Sigmoid colon (tissue), 7 donors: Measurements from ENCODE around the gene CHMP1B. TPM values are rescaled to one million over a fixed set of nuclear protein-coding genes. Genes with fewer than 3 reads are reported as not detected.
"Not testable (repeated sequence)": the region's sequence is repeated elsewhere in the genome, so short reads cannot be mapped to it uniquely, and the experiment has no call there.

Experiments used
- DNase-seq: peaks from one replicate; pipeline ENCODE4 v3.0.0-alpha.2; 2019
- H3K27ac ChIP-seq, 4 donors: fragments of 200-600 bp; sonication (generic); one replicate each; pipeline ENCODE4 v1.5.1; 2016 to 2019; ENCODE audit warnings: mild to moderate bottlenecking in 1 of 4
- H3K27me3 ChIP-seq, 3 donors: fragments of 200-600 bp; sonication (generic); one replicate each; pipeline ENCODE4 v1.5.1; 2019; ENCODE audit warnings: mild to moderate bottlenecking in 1 of 3
- H3K36me3 ChIP-seq, 4 donors: fragments of 200-600 bp; sonication (generic); one replicate each; pipeline ENCODE4 v1.5.1; 2016 to 2019
- H3K4me1 ChIP-seq, 4 donors: fragments of 200-600 bp; sonication (generic); one replicate each; pipeline ENCODE4 v1.5.1; 2017 to 2019
- H3K4me3 ChIP-seq, 4 donors: fragments of 200-600 bp; sonication (generic); one replicate each; pipeline ENCODE4 v1.5.1; 2017 to 2019; ENCODE audit warnings: mild to moderate bottlenecking in 2 of 4, moderate library complexity in 1 of 4
- H3K9me3 ChIP-seq, 4 donors: fragments of 200-600 bp in 3 of 4; sonication (generic) in 3 of 4; one replicate each; pipeline versions ENCODE4 v1.5.1 to v1.6.1; 2013 to 2019
- EP300 ChIP-seq, 4 donors: sonication (generic); formaldehyde crosslinking; IDR thresholded peaks; one replicate each; pipeline ENCODE4 v1.6.1; 2017; ENCODE audit warnings: antibody characterized with exemption in 4 of 4
- POLR2A ChIP-seq, 2 donors: fragments of 450-650 bp; IDR thresholded peaks; one replicate each; pipeline ENCODE4 v1.6.1; 2016; ENCODE audit warnings: antibody characterized with exemption in 2 of 2, mild to moderate bottlenecking in 2 of 2, moderate library complexity in 2 of 2
- POLR2AphosphoS5 ChIP-seq, 4 donors: sonication (generic); formaldehyde crosslinking; IDR thresholded peaks; one replicate each; pipeline ENCODE4 v1.6.1; 2017; ENCODE audit warnings: antibody characterized with exemption in 4 of 4
- WGBS, 2 donors: extraction: QIAGEN DNeasy Blood & Tissue Kit; methylation state at CpG; one replicate each; pipeline ENCODE4 v1.1.7; 2013; 5-methylcytosine and 5-hydroxymethylcytosine counted together
- intact Hi-C: fragments of 100-400 bp; cut with DNase I; formaldehyde crosslinking; loops from one replicate; pipeline ENCODE4 v1.15.1; 2023
- polyA plus RNA-seq, 3 donors: library from polyadenylated mRNA; stranded (reverse); fragments of 200-250 nt; gene quantifications; one replicate each; pipeline ENCODE4 v1.2.3, GENCODE V29; 2013
- total RNA-seq, 4 donors: library from RNA; depleted of rRNA; stranded (reverse); fragments of >200 nt; gene quantifications; one replicate each; pipeline ENCODE4 v1.1.0, GENCODE V29; 2016
- TF ChIP-seq, protein P1 (sequence below), 4 experiments: fragments of 450-650 bp in 3 of 4; fragments of 200-600 bp in 1 of 4; IDR thresholded peaks; one replicate each; pipeline ENCODE4 v1.5.1; 2016 to 2019; ENCODE audit warnings: antibody characterized with exemption in 4 of 4, mild to moderate bottlenecking in 3 of 4, moderate library complexity in 2 of 4
- donor health status: healthy with polysubstance abuse.
- donor health status: Bipolar disorder and iron deficiency.
- donor health status: healthy.

CHMP1B gene
- total and polyA plus RNA-seq, 7 donors = 32.1 to 101 (median 44.8) TPM

DNA sequence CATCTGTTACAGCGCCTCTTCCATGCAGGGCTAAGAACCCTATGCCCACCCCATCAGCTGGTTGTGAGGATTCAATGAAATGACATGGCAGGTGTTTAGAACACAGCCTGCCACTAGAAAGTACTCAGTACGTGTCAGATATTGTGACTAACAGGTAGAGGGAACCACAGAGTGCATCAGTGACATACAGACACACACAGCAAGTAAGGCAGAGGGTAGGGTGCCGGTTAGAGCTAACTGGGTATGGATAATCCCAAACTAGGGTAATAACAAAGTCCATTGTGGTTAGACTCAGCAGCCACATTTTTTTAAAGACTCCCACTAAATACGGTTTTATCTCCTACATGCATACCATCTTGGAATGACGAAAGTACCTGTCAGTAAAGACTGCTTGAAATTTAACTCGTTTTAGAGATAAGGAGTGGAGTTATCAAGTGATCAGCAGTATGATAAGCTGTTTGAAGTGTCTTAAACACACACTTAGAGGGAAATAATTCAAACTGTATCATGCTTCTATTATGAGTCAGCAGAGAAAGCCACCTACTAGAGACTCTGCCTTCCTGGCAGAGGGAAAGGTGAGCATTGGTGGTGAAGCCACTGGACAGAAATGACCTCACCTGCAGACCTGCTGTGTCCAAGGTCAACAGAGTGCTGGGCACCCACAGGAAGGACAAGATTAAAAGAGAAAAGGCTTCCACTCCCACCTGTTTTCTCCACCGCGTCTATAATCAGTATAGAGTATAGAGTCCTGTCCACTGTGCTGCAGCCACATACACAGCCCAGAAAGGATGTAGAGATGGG lies 36.3 kb downstream of the CHMP1B start:
- Histone ChIP-seq H3K4me3 (no peak overlapping the region), H3K4me1 (no peaks in the 10 kb centered on the region), H3K27ac (no peak overlapping the region), H3K27me3 (no peaks in the 10 kb centered on the region), H3K9me3 (no peaks in the 10 kb centered on the region), H3K36me3 (peaks cover 6 to 93% (median 36%) of the 10 kb centered on the region in 4 donors)
- TF ChIP-seq, protein P1, sequence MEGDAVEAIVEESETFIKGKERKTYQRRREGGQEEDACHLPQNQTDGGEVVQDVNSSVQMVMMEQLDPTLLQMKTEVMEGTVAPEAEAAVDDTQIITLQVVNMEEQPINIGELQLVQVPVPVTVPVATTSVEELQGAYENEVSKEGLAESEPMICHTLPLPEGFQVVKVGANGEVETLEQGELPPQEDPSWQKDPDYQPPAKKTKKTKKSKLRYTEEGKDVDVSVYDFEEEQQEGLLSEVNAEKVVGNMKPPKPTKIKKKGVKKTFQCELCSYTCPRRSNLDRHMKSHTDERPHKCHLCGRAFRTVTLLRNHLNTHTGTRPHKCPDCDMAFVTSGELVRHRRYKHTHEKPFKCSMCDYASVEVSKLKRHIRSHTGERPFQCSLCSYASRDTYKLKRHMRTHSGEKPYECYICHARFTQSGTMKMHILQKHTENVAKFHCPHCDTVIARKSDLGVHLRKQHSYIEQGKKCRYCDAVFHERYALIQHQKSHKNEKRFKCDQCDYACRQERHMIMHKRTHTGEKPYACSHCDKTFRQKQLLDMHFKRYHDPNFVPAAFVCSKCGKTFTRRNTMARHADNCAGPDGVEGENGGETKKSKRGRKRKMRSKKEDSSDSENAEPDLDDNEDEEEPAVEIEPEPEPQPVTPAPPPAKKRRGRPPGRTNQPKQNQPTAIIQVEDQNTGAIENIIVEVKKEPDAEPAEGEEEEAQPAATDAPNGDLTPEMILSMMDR (IDR thresholded peaks at IDR 0.05) = no peak
- TF ChIP-seq POLR2AphosphoS5 (IDR thresholded peaks at IDR 0.05) = no peak
- TF ChIP-seq EP300 (IDR thresholded peaks at IDR 0.05) = no peak
- TF ChIP-seq POLR2A (IDR thresholded peaks at IDR 0.05) = no peak
- DNase-seq = no peak
- intact Hi-C loops = no loop called here
- WGBS, 2 donors = 28 to 69% methylated on average over 8 of the region's 8 CpGs

DNA sequence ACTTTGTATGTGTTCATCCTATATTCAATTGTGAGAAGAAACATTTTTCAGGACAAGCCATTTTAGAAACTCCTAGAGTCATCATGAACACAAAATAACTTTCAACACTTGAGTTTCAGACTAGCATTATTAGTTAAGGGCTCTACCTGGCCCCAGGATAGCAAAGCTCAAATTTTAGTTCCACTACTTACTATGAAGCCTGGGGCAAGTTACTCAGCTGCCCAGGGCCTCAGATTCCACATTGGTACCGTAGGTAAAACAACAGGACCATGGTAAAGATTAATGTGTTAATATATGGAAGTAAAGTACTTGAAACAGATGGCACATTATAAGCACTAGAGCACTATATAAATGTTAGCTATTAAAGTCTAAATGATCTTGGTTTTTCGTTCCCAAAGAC lies 37.5 kb downstream of the CHMP1B start:
- DNase-seq = no peak
- TF ChIP-seq POLR2A (IDR thresholded peaks at IDR 0.05) (no peak), EP300 (IDR thresholded peaks at IDR 0.05) (no peak), POLR2AphosphoS5 (IDR thresholded peaks at IDR 0.05) (no peak)
- TF ChIP-seq, protein P1 (IDR thresholded peaks at IDR 0.05) = no peak
- no peak overlapping the region for H3K27ac ChIP-seq
- WGBS, 2 donors = 89 to 94% methylated on average over 2 of the region's 2 CpGs
- no peaks in the 10 kb centered on the region for H3K4me1 ChIP-seq
- no peaks in the 10 kb centered on the region for H3K27me3 ChIP-seq
- H3K9me3 ChIP-seq = no peaks in the 10 kb centered on the region
- peaks cover 6 to 97% (median 40%) of the 10 kb centered on the region in 4 donors for H3K36me3 ChIP-seq
- intact Hi-C loops = no loop called here
- no peak overlapping the region for H3K4me3 ChIP-seq

DNA sequence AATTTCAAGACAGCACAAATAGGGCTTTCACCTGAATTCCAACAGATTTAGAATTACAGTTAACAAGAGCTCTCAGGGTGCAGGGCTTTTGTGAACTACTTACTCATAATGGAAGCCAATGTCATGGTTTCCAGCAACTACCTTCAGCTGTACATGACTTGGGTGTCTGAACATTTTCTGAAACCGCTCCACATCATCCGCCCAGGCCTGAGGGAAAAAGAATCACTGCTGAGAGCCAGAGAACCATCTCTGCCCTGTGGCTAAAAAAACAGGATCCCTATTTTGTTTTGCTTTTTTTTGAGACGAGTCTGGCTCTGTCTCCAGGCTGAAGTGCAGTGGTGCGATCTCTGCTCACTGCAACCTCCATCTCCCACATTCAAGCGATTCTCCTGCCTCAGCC lies 38.1 kb downstream of the CHMP1B start:
- WGBS, 2 donors = 97% methylated on average over 5 of the region's 5 CpGs
- no peak overlapping the region for H3K4me3 ChIP-seq
- H3K27me3 ChIP-seq = no peaks in the 10 kb centered on the region
- no peaks in the 10 kb centered on the region for H3K4me1 ChIP-seq
- no peaks in the 10 kb centered on the region for H3K9me3 ChIP-seq
- TF ChIP-seq POLR2A (IDR thresholded peaks at IDR 0.05) = no peak
- no peak for TF ChIP-seq EP300 (IDR thresholded peaks at IDR 0.05)
- TF ChIP-seq, protein P1 (IDR thresholded peaks at IDR 0.05) = no peak
- no peak for TF ChIP-seq POLR2AphosphoS5 (IDR thresholded peaks at IDR 0.05)
- intact Hi-C loops = no loop called here
- peaks cover 6 to 91% (median 35%) of the 10 kb centered on the region in 4 donors for H3K36me3 ChIP-seq
- no peak for DNase-seq
- no peak overlapping the region for H3K27ac ChIP-seq

DNA sequence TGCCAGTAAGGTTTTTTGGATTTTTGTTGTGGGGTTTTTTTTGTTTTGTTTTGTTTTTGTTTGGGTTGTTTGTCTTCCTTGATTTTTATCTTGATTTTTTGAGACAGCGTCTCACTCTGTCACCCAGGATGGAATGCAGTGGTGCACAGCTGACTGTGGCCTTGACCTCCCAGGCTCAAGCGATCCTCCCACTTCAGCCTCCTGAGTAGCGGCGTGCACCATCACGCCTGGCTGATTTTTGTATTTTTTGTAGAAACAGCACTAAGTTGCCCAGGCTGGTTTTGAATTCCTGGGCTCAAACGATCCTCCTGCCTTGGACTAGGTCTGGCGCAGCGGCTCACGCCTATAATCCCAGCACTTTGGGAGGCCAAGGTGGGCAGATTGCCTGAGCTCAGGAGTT lies 40.5 kb downstream of the CHMP1B start:
- DNase-seq = no peak
- WGBS, 2 donors = 93 to 95% methylated on average over 9 of the region's 9 CpGs
- no peaks in the 10 kb centered on the region for H3K4me1 ChIP-seq
- peaks cover 10 to 90% (median 29%) of the 10 kb centered on the region in 4 donors for H3K36me3 ChIP-seq
- intact Hi-C loops = no loop called here
- H3K4me3 ChIP-seq = no peak overlapping the region
- TF ChIP-seq EP300 (IDR thresholded peaks at IDR 0.05) (no peak), POLR2AphosphoS5 (IDR thresholded peaks at IDR 0.05) (no peak)
- TF ChIP-seq, protein P1 (IDR thresholded peaks at IDR 0.05) = no peak
- H3K27ac ChIP-seq = no peak overlapping the region
- H3K9me3 ChIP-seq = no peaks in the 10 kb centered on the region
- H3K27me3 ChIP-seq = no peaks in the 10 kb centered on the region

DNA sequence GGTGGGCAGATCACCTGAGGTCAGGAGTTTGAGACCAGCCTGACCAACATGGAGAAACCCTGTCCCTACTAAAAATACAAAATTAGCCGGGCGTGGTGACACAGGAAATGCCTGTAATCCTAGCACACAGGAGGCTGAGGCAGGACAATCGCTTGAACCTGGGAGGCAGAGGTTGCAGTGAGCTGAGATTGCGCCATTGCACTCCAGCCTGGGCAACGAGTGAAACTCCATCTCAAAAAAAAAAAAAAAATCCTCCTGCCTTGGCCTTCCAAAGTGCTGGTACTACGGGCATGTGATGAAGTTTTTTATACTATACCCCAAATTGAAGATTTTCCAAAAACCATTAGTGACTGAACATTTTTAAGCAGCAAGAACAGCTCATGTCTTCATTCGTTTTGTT lies 41.2 kb downstream of the CHMP1B start:
- H3K4me3 ChIP-seq, H3K9me3 ChIP-seq, H3K27me3 ChIP-seq, H3K4me1 ChIP-seq, DNase-seq, H3K27ac ChIP-seq, intact Hi-C loops: not testable (repeated sequence)
- H3K36me3 ChIP-seq = peaks cover 7 to 83% (median 27%) of the 10 kb centered on the region in 4 donors
- WGBS, 2 donors = 84 to 91% methylated on average over 7 of the region's 7 CpGs
